ENCODE results near the gene KDM4B.

KDM4B gene

DNA sequence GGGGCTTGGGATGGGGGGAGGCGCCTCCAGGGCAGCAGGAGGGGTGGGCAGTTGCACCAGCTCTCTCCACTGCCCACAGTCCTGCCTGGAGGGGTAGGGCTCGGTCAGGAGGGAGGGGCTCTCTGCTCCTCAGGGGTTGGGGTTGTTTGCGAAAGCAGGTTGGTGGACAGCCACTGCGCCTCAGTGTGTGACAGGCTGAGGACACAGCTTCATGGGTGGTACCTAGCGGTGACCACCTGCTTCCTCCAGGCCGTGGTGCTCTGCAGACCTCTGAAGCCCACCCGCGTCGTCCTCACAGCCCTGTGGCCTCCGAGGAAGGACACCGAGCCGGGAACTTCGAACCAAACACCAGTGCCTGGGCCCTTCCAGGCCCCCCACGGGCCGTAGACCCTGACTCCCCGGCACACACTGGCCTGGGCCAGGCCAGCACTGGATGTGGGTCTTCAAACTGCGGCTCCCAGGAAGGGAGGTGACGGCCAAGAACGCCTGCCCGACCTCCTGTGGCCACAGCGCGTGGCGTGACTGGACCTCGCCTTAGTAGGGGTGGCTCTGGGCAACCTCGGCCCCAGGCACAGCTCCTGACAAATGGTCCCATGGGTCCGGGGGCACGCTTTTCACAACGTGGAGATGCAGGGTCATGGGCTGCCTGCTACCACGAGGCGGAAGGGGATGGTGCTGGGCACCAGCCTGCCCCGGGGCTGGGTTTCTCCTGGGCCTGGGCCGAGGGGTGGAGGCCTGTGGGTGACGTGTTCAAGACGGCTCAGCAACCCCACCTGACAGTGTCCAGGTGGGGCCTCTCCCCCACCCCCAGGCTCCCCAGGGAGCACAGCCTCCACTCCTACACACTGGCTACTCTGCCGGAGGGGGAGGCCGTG is 173.2 kb downstream of the KDM4B start:
- DNase-seq: no peak

DNA sequence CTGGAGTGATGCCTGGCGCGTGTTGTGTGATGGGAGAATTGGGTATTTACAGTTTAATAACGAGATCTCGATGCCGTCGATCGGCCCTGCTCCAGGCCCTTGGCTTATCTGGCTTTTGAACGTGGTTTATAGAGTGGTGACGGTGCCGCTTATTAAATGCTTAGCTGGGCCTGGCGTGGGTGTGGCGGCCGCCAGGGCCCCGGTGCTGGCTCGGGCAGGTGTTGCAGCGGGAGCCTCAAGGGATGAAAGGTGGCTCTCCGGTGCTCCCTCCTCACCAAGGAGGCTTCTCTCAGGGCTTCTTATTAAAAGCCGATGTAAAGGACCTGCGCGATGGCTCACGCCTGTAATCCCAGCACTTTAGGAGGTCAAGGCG is 173.8 kb downstream of the KDM4B start:
- DNase-seq: no peak

DNA sequence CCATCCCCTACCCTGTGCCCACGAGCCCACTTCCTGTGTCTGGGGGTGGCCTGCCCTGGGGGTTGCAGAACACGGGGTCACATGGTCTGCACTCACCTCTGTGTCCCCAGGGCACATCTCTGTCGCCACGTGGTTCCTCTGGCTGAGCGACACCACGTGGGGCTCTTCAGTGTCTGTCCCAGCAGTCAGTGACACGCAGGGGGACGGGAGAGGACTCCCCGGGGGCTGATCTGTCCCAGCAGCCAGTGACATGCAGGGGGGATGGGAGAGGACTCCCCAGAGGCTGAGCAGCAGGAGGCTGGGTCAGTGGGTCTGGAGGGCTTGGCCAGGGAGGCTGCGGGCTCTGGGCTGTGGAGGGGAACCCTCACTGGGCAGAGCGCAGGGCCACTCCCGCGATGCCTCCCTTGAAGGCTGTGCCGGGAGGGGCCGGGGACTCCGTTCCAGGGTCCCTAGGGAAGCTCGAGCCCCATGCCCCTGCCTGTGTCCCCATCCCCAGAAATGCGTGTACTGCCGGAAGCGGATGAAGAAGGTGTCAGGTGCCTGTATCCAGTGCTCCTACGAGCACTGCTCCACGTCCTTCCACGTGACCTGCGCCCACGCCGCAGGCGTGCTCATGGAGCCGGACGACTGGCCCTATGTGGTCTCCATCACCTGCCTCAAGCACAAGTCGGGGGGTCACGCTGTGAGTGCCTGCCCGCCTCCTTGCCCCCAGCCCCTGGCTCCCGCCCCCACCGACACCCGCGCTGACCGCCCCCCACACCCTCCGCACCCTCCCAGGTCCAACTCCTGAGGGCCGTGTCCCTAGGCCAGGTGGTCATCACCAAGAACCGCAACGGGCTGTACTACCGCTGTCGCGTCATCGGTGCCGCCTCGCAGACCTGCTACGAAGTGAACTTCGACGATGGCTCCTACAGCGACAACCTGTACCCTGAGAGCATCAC is 174.8 kb downstream of the KDM4B start:
- no peak for DNase-seq

DNA sequence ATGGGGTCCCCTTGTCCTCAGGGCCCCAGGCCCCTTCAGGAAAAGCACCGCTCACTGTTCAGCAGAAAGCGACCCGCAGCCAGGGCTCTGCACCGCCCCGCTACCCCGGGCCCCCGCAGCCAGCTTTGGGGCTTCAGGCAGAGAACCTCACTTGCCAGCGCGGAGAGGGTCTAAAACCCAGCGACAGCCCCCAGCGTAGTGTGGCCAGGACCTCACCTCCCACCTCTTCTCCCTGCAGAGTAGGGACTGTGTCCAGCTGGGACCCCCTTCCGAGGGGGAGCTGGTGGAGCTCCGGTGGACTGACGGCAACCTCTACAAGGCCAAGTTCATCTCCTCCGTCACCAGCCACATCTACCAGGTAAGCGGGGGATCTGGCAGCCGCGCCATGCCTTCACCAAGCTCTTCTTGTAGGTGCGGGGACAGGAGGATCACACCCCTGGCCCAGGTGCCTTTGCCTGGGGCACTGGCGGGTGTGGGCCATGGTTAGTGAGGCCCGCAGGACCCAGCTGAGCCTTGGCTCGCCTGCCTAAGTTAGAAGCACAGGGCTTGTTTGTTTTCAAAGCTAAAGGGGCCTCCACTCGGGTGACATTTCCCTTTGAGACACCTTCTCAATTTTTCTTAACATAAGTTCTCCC is 175.7 kb downstream of the KDM4B start:
- no peak for DNase-seq

DNA sequence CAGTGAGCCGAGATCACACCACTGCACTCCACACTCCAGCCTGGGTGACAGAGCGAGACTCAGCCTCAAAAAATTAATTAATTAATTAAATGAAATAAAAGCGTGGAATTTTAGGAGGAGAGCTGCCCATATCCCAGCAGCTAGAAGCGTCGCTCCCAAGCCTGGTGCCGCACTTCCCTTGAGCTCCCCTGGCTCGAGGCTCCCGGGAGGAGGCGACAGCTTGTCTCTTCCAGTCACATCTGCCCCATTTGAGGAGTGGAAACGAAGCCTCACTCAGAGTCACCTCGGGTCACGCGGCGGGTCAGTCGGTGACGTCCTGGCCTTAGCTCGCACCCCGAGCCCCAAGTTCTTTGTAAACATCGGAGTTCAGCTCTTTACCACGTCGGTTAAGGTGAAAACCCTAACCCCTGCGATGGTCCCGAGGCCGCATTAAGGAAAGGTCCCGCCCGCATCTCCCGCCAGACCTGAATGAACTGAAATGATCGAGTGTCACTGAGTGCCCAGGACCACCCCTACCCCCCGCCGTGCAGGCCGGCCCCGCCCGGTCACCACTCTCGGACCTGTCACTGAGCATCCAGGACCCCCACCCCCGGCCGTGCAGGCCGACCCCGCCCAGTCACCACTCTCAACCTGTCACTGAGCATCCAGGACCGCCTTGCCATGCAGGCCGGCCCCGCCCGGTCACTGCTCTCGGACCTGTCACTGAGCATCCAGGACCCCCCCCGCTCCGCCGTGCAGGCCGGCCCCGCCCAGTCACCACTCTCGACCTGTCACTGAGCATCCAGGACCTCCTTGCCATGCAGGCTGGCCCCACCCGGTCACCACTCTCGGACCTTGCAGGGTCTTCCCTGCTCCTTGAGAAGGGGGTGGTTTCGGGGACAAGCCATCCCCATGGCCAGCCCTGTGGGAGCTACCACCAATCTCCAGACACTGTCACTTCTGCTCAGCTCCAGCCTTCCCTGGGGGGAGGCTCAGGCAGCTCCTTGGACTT is 176.9 kb downstream of the KDM4B start:
- DNase-seq: no peak

DNA sequence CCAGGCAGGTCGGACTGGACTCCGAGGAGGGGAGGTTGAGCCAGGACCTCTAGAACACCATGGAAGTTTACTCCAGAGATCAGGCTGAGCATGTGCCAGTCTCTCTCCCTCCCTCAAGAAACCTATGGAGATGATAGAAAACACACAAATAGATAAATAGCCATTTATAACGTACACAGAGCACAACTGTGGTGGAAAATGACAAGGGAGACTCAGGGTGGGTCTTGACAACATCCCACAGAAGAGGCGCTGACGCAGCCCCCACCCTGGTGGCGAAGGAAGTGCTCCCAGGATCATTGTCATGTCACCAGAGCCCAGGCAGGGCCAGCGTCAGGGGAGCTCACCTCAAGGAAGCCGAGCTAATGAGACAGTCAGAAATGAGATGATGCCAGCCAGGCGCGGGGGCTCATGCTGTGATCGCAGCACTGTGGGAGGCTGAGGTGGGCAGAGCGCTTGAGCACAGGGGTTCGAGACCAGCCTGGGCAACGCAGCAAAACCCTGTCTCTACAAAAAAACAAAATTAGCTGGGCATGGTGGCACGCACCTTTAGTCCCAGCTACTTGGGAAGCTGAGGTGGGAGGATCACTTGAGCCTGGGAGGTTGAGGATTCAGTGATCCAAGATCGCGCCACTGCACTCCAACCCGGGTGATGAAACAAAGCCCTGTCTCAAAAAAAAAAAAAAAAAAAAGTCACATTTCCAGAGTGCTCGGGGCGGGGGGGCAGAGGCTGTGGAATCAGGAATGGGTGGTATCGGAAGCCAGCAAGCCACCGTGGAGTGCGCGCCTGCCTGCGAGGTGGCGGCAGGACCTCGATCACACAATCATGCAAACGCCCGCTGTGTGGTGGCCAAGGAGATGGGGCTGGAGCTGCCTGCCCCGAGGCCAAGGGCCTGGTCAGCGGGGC is 178.4 kb downstream of the KDM4B start:
- DNase-seq: no peak

DNA sequence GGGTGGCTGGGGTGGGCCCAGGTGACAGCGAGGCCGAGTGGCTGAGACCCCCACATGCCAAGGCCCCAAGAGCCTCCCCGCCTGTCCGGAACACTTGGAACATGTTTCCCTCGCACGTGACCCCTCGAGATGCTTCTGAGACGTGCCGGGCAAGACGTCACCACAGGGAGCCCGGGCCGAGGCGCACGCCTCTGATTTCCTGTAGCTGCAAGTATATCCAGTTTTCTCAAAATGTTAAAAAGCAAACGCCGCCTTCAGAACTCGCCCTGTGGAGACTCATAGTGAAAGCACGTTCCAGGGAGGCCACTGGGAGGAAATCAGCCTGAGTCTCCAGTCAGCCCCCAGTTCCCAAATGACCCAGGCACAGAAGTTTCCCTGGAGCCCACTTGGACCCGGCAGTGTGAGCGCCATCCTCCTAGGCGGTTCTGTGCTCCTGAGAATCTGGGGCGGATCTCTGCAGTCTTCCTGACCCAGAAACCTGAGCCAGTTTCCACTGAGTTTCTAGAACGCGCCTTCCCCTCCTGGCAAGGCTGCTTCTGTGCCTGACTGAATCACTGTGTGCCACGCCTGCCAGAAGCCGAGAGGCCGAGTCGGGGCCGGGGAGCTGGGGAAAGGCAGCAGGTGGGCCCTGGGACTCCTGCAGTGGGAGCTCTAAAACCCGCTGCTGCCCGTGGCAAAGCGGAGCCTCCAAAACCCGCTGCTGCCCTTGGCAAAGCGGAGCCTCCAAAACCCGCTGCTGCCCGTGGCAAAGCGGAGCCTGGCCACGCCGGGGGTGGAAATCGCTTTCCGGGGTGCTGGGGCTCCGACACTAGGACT is 179.3 kb downstream of the KDM4B start:
- DNase-seq: no peak

DNA sequence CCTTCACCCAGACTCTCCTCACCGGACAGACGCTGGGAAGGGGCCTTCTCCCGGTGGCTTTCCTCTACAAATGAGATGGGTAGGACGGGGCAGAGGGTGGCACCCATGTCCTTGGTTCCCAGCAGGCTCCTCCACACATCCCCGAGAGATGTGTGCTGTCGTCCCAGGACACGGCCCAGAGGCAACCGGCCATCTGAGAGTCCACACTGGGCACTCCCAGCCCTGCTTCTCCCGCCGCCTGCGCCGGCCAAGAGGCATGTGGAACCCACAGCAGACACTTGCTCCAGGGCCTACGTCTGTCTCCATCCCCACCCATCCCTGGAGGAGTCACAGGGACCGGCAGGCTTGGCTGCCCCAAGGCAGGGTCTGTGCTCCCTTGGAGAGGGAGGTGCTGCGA is 179.9 kb downstream of the KDM4B start:
- no peak for DNase-seq

DNA sequence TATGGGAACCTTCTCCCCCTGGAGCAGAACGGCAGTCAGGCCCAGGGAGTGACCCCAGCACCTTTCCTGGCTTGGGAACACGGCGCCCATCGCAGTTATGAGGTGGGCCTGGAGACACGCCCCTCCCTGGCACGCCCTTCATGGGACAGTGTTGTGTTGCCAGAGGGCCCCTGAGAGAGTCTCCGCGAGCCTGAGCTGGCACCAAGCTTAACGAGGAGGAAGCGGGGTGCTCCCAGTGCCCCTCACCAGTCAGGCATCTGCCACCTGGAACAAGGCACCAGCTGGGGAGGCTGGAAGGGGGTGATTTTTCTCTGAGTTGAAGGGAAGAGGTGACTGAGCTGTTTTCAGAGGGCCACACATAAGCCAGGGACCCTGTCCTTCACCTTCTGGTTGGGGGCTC is 180.6 kb downstream of the KDM4B start:
- DNase-seq: no peak

DNA sequence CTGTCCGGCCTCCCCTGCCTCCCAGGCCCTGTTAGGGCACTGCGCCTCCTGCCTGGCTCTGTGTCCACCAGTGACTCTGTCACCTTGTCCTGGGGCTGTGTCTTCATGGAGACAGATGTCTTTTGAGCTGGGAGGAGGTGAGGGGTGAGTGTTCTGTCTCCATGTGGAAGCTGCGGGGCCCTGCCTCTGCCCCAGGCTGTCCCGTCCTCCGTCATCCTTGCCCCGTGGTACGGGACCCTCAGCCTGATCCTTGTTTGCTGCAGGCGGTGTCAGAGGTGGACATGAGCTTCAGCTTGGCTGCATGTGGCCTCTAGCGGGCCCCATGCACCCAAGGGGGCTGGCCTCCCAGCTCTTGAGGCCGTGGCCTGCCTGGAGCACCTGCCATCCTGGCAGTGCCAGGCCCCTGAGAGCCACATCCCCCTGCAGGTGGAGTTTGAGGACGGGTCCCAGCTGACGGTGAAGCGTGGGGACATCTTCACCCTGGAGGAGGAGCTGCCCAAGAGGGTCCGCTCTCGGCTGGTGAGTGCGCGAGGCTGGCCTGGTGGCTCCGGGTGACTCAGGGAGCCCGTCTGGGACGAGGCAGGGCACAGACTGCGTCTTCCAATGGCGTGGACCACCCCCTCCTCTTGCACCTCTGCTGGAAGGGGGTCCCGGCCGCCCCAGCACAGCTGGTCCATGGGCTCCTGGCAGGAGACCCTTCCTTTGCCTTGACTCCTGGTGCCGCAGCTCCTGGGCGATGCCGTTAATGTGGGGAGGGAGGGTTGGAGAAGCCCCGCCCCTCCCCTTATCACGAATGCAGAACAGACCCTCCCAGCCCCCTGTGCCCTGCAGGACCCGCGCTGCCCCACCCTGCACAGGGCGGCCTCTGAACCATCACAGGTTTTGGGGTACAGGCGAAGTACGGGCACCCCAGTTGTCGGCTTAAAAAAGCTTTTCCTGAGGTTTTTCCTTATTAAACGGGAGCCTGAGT is 181.3 kb downstream of the KDM4B start:
- DNase-seq: no peak

DNA sequence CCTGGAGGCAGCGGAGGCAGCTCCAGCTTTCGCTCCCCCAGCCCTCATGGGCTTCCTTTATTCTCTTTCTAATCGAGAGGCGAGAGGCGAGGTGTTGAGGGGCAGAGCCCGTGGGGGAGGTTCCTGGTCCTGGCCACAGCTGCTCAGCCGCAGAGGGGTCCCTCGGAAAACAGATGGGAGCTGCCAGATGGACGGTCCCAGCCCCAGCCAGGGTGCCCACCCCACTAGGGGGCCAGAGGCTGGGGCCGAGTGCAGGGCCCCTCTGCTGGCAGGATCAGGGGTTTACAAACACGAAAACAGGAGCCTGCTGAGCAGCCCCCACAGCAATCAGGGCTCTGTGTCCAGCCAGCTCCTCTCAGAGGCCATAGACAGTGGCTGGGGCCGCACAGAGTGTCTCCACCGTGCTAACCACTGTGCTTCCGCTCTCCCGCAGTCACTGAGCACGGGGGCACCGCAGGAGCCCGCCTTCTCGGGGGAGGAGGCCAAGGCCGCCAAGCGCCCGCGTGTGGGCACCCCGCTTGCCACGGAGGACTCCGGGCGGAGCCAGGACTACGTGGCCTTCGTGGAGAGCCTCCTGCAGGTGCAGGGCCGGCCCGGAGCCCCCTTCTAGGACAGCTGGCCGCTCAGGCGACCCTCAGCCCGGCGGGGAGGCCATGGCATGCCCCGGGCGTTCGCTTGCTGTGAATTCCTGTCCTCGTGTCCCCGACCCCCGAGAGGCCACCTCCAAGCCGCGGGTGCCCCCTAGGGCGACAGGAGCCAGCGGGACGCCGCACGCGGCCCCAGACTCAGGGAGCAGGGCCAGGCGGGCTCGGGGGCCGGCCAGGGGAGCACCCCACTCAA is 182.2 kb downstream of the KDM4B start:
- no peak for DNase-seq

DNA sequence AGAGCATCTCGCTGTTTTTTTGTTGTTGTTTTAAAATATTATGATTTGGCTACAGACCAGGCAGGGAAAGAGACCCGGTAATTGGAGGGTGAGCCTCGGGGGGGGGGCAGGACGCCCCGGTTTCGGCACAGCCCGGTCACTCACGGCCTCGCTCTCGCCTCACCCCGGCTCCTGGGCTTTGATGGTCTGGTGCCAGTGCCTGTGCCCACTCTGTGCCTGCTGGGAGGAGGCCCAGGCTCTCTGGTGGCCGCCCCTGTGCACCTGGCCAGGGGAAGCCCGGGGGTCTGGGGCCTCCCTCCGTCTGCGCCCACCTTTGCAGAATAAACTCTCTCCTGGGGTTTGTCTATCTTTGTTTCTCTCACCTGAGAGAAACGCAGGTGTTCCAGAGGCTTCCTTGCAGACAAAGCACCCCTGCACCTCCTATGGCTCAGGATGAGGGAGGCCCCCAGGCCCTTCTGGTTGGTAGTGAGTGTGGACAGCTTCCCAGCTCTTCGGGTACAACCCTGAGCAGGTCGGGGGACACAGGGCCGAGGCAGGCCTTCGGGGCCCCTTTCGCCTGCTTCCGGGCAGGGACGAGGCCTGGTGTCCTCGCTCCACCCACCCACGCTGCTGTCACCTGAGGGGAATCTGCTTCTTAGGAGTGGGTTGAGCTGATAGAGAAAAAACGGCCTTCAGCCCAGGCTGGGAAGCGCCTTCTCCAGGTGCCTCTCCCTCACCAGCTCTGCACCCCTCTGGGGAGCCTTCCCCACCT is 183.3 kb downstream of the KDM4B start:
- no peak for DNase-seq

DNA sequence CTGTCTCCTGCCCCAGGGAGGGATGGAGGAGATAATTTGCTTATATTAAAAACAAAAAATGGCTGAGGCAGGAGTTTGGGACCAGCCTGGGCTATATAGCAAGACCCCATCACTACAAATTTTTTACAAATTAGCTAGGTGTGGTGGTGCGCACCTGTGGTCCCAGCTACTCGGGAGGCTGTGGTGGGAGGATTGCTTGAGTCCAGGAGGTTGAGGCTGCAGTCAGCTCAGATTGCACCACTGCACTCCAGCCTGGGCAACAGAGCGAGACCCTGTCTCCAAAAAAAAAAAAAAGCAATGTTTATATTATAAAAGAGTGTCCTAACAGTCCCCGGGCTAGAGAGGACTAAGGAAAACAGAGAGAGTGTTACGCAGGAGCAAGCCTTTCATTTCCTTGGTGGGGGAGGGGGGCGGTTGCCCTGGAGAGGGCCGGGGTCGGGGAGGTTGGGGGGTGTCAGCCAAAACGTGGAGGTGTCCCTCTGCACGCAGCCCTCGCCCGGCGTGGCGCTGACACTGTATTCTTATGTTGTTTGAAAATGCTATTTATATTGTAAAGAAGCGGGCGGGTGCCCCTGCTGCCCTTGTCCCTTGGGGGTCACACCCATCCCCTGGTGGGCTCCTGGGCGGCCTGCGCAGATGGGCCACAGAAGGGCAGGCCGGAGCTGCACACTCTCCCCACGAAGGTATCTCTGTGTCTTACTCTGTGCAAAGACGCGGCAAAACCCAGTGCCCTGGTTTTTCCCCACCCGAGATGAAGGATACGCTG is 184.0 kb downstream of the KDM4B start:
- no peak for DNase-seq

DNA sequence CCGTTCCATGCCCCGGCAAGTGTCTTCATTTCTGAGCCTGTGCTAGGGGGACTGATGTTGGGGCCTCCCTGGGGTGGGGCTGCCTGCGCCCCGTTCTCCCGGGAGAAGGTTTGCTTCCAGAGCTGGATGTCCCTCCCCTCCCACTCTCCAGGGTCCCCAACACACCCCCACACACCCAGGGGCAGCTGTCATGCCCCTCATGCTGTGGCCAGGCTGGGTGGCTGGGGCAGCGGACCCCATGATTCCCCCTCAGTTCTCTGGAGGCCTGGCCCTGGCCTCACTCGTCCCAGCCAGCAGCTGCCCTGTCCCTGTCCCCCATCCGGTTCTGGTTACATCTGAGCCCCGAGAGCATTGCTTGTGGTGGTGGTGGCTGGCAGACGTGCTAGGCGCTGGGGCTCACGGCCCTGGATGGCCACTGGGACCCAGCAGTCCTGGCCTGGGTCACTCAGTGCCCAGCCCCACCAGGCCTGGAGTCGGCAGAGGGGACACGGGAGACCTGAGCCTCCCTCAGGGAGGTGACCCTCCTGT is 184.8 kb downstream of the KDM4B start:
- no peak for DNase-seq

DNA sequence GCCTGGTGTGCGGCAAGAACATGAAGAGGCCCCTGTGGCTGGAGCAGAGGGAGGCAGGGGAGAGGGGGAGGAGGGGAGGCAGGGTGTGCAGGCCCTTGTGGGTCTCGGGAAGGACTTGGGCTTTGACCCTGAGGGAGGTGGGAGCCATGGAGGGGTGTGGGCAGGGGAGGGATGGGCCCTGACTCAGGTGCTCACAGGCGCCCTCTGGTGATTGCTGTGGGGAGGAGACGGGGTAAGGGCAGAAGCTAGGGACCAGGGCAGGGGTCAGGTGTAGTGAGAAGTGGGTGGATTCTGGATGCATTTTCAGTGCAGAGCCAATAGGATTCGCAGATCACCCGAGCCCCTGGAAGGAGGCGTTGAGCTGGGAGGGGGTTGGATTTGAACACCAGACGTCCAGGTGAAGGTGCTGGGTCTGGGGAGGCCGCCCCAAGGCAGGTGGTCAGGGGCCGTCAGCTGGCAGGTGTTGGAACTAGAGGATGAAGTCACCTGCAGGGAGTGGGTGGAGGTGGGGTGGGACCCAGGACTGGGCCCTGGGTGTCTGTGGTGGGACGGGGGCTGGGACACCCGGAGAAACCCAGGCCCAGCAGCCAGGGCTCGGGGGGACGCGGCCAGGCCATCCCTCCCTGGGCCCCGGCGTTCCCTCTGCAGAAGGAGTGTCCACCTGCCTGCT is 185.4 kb downstream of the KDM4B start:
- DNase-seq: no peak
